EH (cell line): ENCODE data around the gene FETUB.
"Not testable (repeated sequence)": the region's sequence is repeated elsewhere in the genome, so short reads cannot be mapped to it uniquely, and the experiment has no call there.

Experiments
- DNase-seq: peaks from one replicate; pipeline ENCODE4 v3.0.0-alpha.2; 2015; ENCODE audit warnings: low read depth

FETUB gene

GRCh38 chr3:186679151-186679550, 39.0 kb downstream of the FETUB start:
- DNase-seq = no peak

GRCh38 chr3:186680869-186681268, 40.7 kb downstream of the FETUB start:
- no peak for DNase-seq

GRCh38 chr3:186682812-186683211, 42.6 kb downstream of the FETUB start:
- no peak for DNase-seq

- DNase-seq = no peak
Measured at GRCh38 chr3:186683979-186684378, 43.8 kb downstream of the FETUB start.

GRCh38 chr3:186686475-186686874, 46.3 kb downstream of the FETUB start:
- DNase-seq = not testable (repeated sequence)

- no peak for DNase-seq
Measured at GRCh38 chr3:186687120-186687651, 47.0 kb downstream of the FETUB start.

- DNase-seq = not testable (repeated sequence)
Measured at GRCh38 chr3:186690304-186690703, 50.1 kb downstream of the FETUB start.

- no peak for DNase-seq
Measured at GRCh38 chr3:186691676-186692075, 51.5 kb downstream of the FETUB start.

- DNase-seq = no peak
Measured at GRCh38 chr3:186693843-186694242, 53.6 kb downstream of the FETUB start.

GRCh38 chr3:186694288-186695032, 54.3 kb downstream of the FETUB start:
- no peak for DNase-seq

- no peak for DNase-seq
Measured at GRCh38 chr3:186696522-186696921, 56.3 kb downstream of the FETUB start.

- DNase-seq = no peak
Measured at GRCh38 chr3:186697510-186697909, 57.3 kb downstream of the FETUB start.

GRCh38 chr3:186700267-186700666, 60.1 kb downstream of the FETUB start:
- DNase-seq = peak; percentile 6

- not testable (repeated sequence) for DNase-seq
Measured at GRCh38 chr3:186702451-186702850, 62.3 kb downstream of the FETUB start.
